SK-N-MC (cell line): Measurements from ENCODE around the gene FAT3.

ENCODE experiments used
- EZH2 ChIP-seq: fragments of 200-600 bp; sonication (generic); IDR thresholded peaks from one replicate; pipeline ENCODE4 v1.6.1; 2017; ENCODE audit warnings: antibody characterized with exemption
- FOXP2 ChIP-seq: optimal IDR thresholded peaks from 2 replicates; pipeline ENCODE3; 2011; ENCODE audit warnings: mild to moderate bottlenecking, moderate library complexity; ENCODE audit not compliant: insufficient read depth; ENCODE audit errors: extremely low read length, control extremely low read depth
- POLR2AphosphoS5 ChIP-seq: IDR thresholded peaks from 2 replicates; pipeline ENCODE4 v1.6.1; 2012; ENCODE audit warnings: mild to moderate bottlenecking, low read depth, low read length, borderline replicate concordance

- TF ChIP-seq POLR2AphosphoS5: no peak
- TF ChIP-seq EZH2: no peak
- TF ChIP-seq FOXP2: no peak
Observed at GRCh38 chr11:92240916-92241315, 16.3 kb downstream of the FAT3 start.
